PC-3 (cell line): Measurements from ENCODE around the gene FAM222A. TPM values are rescaled to one million over a fixed set of nuclear protein-coding genes. Genes with fewer than 3 reads are reported as not detected.

Source experiments
- ATAC-seq: fragments of 200-7000 bp; cut with Tn5 transposase; 2 replicates; pipeline ENCODE4 v1.9.1; 2020; ENCODE audit warnings: mild to moderate bottlenecking, moderate library complexity
- BruUV-seq: library from RNA; stranded (reverse); fragments of 400-500 nt; replicated peaks from 2 replicates; lab custom pipeline; 2021; lab: Mats Ljungman, UMichigan
- CTCF ChIA-PET: fragments of 300-600 bp; sonication (Branson Sonifier 250); formaldehyde crosslinking; loops from one replicate; lab custom pipeline; 2022; ENCODE audit warnings: antibody characterized with exemption; lab: Charles Lee
- POLR2A ChIA-PET: fragments of 300-600 bp; sonication (Branson Sonifier 250); formaldehyde crosslinking; loops from one replicate; lab custom pipeline; 2022; ENCODE audit warnings: antibody characterized with exemption; ENCODE audit not compliant: unreplicated experiment; lab: Charles Lee
- DNase-seq: peaks from one replicate; pipeline ENCODE4 v3.0.0-alpha.2; 2015
- H2AFZ ChIP-seq: fragments of 300-600 bp; sonication (generic); 2 replicates; pipeline ENCODE4 v1.6.0; 2016; ENCODE audit warnings: antibody characterized with exemption, low read length
- H3F3A ChIP-seq: fragments of 300-600 bp; sonication (generic); one replicate; pipeline ENCODE4 v1.6.0; 2017; ENCODE audit warnings: antibody characterized with exemption, low read length, control low read depth, mild to moderate bottlenecking; ENCODE audit not compliant: unreplicated experiment
- H3K27ac ChIP-seq: fragments of 300-600 bp; sonication (generic); 2 replicates; pipeline ENCODE4 v1.5.1; 2016; ENCODE audit warnings: mild to moderate bottlenecking, low read length
- H3K27me3 ChIP-seq: fragments of 300-600 bp; sonication (generic); 2 replicates; pipeline ENCODE4 v1.6.1; 2016; ENCODE audit warnings: low read length, mixed read lengths
- H3K36me3 ChIP-seq: fragments of 300-600 bp; sonication (generic); 2 replicates; pipeline ENCODE4 v1.6.1; 2016; ENCODE audit warnings: low read depth, mixed run types, low read length, mixed read lengths
- H3K4me1 ChIP-seq: fragments of 300-600 bp; sonication (generic); 2 replicates; pipeline ENCODE4 v1.5.1; 2016; ENCODE audit warnings: low read length; ENCODE audit not compliant: insufficient read depth
- H3K4me2 ChIP-seq: fragments of 300-600 bp; sonication (generic); 2 replicates; pipeline ENCODE4 v1.6.0; 2016; ENCODE audit warnings: low read length
- H3K4me3 ChIP-seq: fragments of 300-600 bp; sonication (generic); 2 replicates; pipeline ENCODE4 v1.5.1; 2016; ENCODE audit warnings: mild to moderate bottlenecking, low read length, mixed read lengths
- H3K79me2 ChIP-seq: fragments of 300-600 bp; sonication (generic); 2 replicates; pipeline ENCODE4 v1.6.1; 2017; ENCODE audit warnings: low read length, mixed read lengths
- H3K9ac ChIP-seq: fragments of 300-600 bp; sonication (generic); 2 replicates; pipeline ENCODE4 v1.6.0; 2016; ENCODE audit warnings: mild to moderate bottlenecking, low read length
- H3K9me2 ChIP-seq: fragments of 300-600 bp; sonication (generic); replicated peaks from 2 replicates; pipeline ENCODE4 v1.6.1; 2016; ENCODE audit warnings: mixed run types, low read length, mixed read lengths
- H3K9me3 ChIP-seq: fragments of 300-600 bp; sonication (generic); 2 replicates; pipeline ENCODE4 v1.6.1; 2016; ENCODE audit warnings: low read length, mixed read lengths
- H4K20me1 ChIP-seq: fragments of 300-600 bp; sonication (generic); 2 replicates; pipeline ENCODE4 v1.6.1; 2016; ENCODE audit warnings: low read length, mixed read lengths
- EZH2 ChIP-seq: fragments of 300-600 bp; sonication (generic); IDR thresholded peaks from one replicate; pipeline ENCODE4 v1.6.1; 2017; ENCODE audit warnings: antibody characterized with exemption, mild to moderate bottlenecking, low read length; ENCODE audit not compliant: unreplicated experiment
- EZH2phosphoT487 ChIP-seq: fragments of 300-600 bp; sonication (generic); IDR thresholded peaks from 2 replicates; pipeline ENCODE4 v1.6.1; 2018; ENCODE audit warnings: mild to moderate bottlenecking, antibody characterized with exemption, low read length, borderline replicate concordance
- intact Hi-C: fragments of 100-400 bp; cut with micrococcal nuclease; formaldehyde crosslinking; loops from 2 replicates; pipeline ENCODE4 v1.9.0; 2023
- total RNA-seq: library from RNA; depleted of rRNA; stranded (reverse); fragments of >200 nt; gene quantifications from 2 replicates; pipeline ENCODE4 v1.2.3, GENCODE V29; 2014
- TF ChIP-seq, protein P1 (sequence below): fragments of 300-600 bp; sonication (generic); conservative IDR thresholded peaks from 2 replicates; pipeline ENCODE4 v1.5.1; 2017; ENCODE audit warnings: antibody characterized with exemption, low read depth, mild to moderate bottlenecking, low read length

FAM222A gene
- total RNA-seq, 1 experiment from 2014 or later, result 11.7 TPM

DNA sequence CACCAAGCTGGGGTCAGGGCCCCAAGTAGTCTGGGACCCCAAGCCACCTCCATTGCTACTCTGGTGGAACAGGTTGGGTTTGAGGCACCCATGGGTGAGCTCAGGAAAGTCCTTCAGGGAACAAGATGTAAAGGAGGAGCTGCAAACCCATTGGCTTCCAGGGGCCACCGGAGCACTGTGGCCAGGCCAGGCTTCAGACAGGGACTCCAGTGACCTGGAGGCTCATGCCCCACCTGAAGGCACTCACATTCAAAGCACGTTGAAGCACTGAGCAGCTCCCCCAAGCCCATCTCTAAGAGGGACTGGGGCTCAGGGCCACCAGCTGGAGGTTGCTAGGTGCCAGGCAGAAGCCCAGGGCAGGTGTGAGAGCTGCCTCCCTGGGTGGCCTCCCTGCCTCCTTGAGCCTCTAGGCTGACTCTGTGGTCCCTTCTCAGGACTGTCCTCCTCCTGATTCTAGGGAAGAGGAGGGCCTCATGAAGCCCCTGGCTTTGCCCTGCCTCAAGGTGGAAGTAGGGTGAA lies 49.1 kb downstream of the FAM222A start:
- Histone ChIP-seq H3K4me2 (no peak overlapping the region), H3K27ac (peak overlapping the region; percentile 69), H2AFZ (no peak overlapping the region), H3K9ac (0 out of 2 replicates have a peak overlapping the region, but pooled peaks have one; percentile 16), H3K9me2 (no peaks in the 10 kb centered on the region), H3F3A (no peaks in the 10 kb centered on the region), H3K9me3 (no peaks in the 10 kb centered on the region), H3K79me2 (peaks cover 6% of the 10 kb centered on the region; the same call in 1 of the 2 replicates), H4K20me1 (no peaks in the 10 kb centered on the region), H3K36me3 (no peaks in the 10 kb centered on the region; the same call in 1 of the 2 replicates), H3K27me3 (no peaks in the 10 kb centered on the region), H3K4me1 (peaks cover 6% of the 10 kb centered on the region), H3K4me3 (no peak overlapping the region)
- CTCF ChIA-PET, result interaction anchor here (0.6 kb wide), 1 partner anchor 567 kb away, joined by 4 read pairs; no protein-coding TSS in a partner anchor
- BruUV-seq, result no TSS peak
- DNase-seq, result no peak
- POLR2A ChIA-PET, result interaction anchor here (0.6 kb wide), 1 partner anchor 711 kb away, joined by 3 read pairs; the partner anchor contains the start of gene USP30
- no peak for TF ChIP-seq EZH2phosphoT487
- TF ChIP-seq EZH2, result no peak
- TF ChIP-seq, protein P1, sequence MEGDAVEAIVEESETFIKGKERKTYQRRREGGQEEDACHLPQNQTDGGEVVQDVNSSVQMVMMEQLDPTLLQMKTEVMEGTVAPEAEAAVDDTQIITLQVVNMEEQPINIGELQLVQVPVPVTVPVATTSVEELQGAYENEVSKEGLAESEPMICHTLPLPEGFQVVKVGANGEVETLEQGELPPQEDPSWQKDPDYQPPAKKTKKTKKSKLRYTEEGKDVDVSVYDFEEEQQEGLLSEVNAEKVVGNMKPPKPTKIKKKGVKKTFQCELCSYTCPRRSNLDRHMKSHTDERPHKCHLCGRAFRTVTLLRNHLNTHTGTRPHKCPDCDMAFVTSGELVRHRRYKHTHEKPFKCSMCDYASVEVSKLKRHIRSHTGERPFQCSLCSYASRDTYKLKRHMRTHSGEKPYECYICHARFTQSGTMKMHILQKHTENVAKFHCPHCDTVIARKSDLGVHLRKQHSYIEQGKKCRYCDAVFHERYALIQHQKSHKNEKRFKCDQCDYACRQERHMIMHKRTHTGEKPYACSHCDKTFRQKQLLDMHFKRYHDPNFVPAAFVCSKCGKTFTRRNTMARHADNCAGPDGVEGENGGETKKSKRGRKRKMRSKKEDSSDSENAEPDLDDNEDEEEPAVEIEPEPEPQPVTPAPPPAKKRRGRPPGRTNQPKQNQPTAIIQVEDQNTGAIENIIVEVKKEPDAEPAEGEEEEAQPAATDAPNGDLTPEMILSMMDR, result no peak
- intact Hi-C loops, result no loop called here
- peak; percentile 14 for ATAC-seq

DNA sequence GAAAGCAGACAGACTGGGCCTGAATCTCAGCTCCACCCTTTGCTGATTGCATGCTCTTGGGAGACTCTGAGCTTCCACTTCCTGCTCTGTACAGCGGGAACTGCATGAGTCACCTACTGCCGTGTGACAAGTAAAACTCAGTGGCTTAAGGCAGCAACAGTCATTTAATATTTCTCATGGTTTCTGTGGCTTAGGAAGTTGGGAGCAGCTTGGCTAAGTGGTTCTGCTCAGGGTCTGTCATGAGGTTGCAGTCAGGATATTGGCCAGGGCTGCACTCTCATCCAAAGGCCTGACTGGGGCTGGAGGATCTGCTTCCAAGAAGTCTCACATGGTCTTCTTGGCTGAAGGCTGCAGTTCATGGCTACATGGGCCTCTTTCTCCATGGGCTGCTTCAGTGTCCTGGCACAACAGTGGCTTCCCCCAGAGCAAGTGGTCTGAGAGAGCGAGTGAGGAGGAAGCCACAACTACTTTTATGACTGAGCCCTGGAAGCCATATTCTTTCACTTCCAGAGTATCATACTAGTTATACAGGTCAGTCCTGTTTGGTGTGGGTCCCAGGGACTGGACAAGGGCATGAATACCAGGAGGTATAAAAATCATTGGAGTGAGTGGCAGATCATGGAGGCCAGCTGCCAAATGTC lies 49.7 kb downstream of the FAM222A start:
- Histone ChIP-seq H3F3A (no peaks in the 10 kb centered on the region), H3K4me3 (no peak overlapping the region), H3K36me3 (no peaks in the 10 kb centered on the region; the same call in 1 of the 2 replicates), H3K27ac (peak overlapping the region; percentile 69), H3K9ac (0 out of 2 replicates have a peak overlapping the region, but pooled peaks have one; percentile 16), H3K79me2 (peaks cover 6% of the 10 kb centered on the region; the same call in 1 of the 2 replicates), H3K27me3 (no peaks in the 10 kb centered on the region), H3K9me2 (no peaks in the 10 kb centered on the region), H2AFZ (no peak overlapping the region), H3K4me1 (peaks cover 6% of the 10 kb centered on the region), H3K4me2 (no peak overlapping the region), H3K9me3 (no peaks in the 10 kb centered on the region), H4K20me1 (no peaks in the 10 kb centered on the region)
- CTCF ChIA-PET, result interaction anchor here (0.6 kb wide), 1 partner anchor 568 kb away, joined by 4 read pairs; no protein-coding TSS in a partner anchor
- intact Hi-C loops, result no loop called here
- POLR2A ChIA-PET, result interaction anchor here (0.6 to 0.7 kb wide), 2 partner anchors 12 to 711 kb away, joined by 3 read pairs; partner anchors contain the start of gene USP30
- ATAC-seq (peak; percentile 95), DNase-seq (peak; percentile 88)
- no TSS peak for BruUV-seq
- no peak for TF ChIP-seq EZH2phosphoT487
- TF ChIP-seq EZH2, result no peak
- TF ChIP-seq, protein P1, result no peak
